Astrocyte (in vitro differentiated cells and primary cell): ENCODE measurements around the gene PKDCC. TPM values are rescaled to one million over a fixed set of nuclear protein-coding genes. Genes with fewer than 3 reads are reported as not detected.
"Not testable (repeated sequence)": the region's sequence is repeated elsewhere in the genome, so short reads cannot be mapped to it uniquely, and the experiment has no call there.

ENCODE experiments used
- DNase-seq: peaks from one replicate; pipeline ENCODE4 v3.0.0-alpha.2; 2010; ENCODE audit warnings: low read depth
- FAIRE-seq: peaks from 2 replicates; lab custom pipeline; 2011; peaks lifted over from hg19 to GRCh38; lab: Jason Lieb, UNC
- H2AFZ ChIP-seq: 2 replicates; pipeline ENCODE4 v1.6.0; 2012; ENCODE audit warnings: low read depth, low read length, inconsistent platforms
- H3K27ac ChIP-seq: 2 replicates; pipeline ENCODE4 v1.5.1; 2011; ENCODE audit warnings: low read depth, low read length, inconsistent platforms
- H3K27me3 ChIP-seq: 2 replicates; pipeline ENCODE4 v1.6.0; 2011; ENCODE audit warnings: low read length, inconsistent platforms; ENCODE audit not compliant: insufficient read depth
- H3K36me3 ChIP-seq: 2 replicates; pipeline ENCODE4 v1.5.1; 2011; ENCODE audit warnings: low read length, inconsistent platforms; ENCODE audit not compliant: insufficient read depth
- H3K4me1 ChIP-seq: 2 replicates; pipeline ENCODE4 v1.5.1; 2011; ENCODE audit warnings: low read length, inconsistent platforms; ENCODE audit not compliant: insufficient read depth
- H3K4me2 ChIP-seq: 2 replicates; pipeline ENCODE4 v1.6.0; 2012; ENCODE audit warnings: low read length, inconsistent platforms
- H3K4me3 ChIP-seq: 2 replicates; pipeline ENCODE4 v1.5.1; 2011; ENCODE audit warnings: low read depth, mild to moderate bottlenecking, low read length, inconsistent platforms; ENCODE audit not compliant: insufficient read depth
- H3K79me2 ChIP-seq: 2 replicates; pipeline ENCODE4 v1.6.0; 2012; ENCODE audit warnings: mild to moderate bottlenecking, low read length, inconsistent platforms; ENCODE audit not compliant: insufficient read depth
- H3K9ac ChIP-seq: 2 replicates; pipeline ENCODE4 v1.6.0; 2012; ENCODE audit warnings: mild to moderate bottlenecking, low read length, inconsistent platforms
- H3K9me3 ChIP-seq: 2 replicates; pipeline ENCODE4 v1.5.1; 2012; ENCODE audit warnings: low read depth, mild to moderate bottlenecking, low read length, inconsistent platforms; ENCODE audit not compliant: insufficient read depth
- H4K20me1 ChIP-seq: 2 replicates; pipeline ENCODE4 v1.6.0; 2012; ENCODE audit warnings: low read length, inconsistent platforms; ENCODE audit not compliant: insufficient read depth
- H3K27ac Mint-ChIP-seq: one replicate; pipeline ENCODE4 v1.8.0; 2021; ENCODE audit warnings: mild to moderate bottlenecking, mixed read lengths; ENCODE audit not compliant: unreplicated experiment
- H3K27me3 Mint-ChIP-seq: one replicate; pipeline ENCODE4 v1.8.0; 2021; ENCODE audit warnings: low read depth, mixed read lengths; ENCODE audit not compliant: unreplicated experiment
- H3K36me3 Mint-ChIP-seq: one replicate; pipeline ENCODE4 v1.8.0; 2021; ENCODE audit warnings: low read depth, mixed read lengths; ENCODE audit not compliant: unreplicated experiment
- H3K4me1 Mint-ChIP-seq: one replicate; pipeline ENCODE4 v1.8.0; 2021; ENCODE audit warnings: low read depth, mixed read lengths; ENCODE audit not compliant: unreplicated experiment
- H3K4me3 Mint-ChIP-seq: one replicate; pipeline ENCODE4 v1.8.0; 2021; ENCODE audit warnings: mild to moderate bottlenecking, moderate library complexity, mixed read lengths; ENCODE audit not compliant: unreplicated experiment
- H3K9me3 Mint-ChIP-seq: one replicate; pipeline ENCODE4 v1.8.0; 2021; ENCODE audit warnings: mild to moderate bottlenecking, mixed read lengths; ENCODE audit not compliant: unreplicated experiment
- CTCF ChIP-seq: IDR thresholded peaks from 2 replicates; pipeline ENCODE4 v1.5.1; 2011; ENCODE audit warnings: low read depth, mild to moderate bottlenecking, inconsistent platforms, low read length, moderate library complexity; ENCODE audit not compliant: insufficient read depth
- EZH2 ChIP-seq: IDR thresholded peaks from 2 replicates; pipeline ENCODE4 v1.6.1; 2012; ENCODE audit warnings: mild to moderate bottlenecking, low read length, inconsistent platforms; ENCODE audit not compliant: insufficient read depth
- total RNA-seq: library from RNA; stranded (reverse); gene quantifications from 2 replicates; pipeline ENCODE4 v1.2.1, GENCODE V29; 2021

Gene PKDCC
- total RNA-seq, 1 donor from 2014 or later = 6.9 TPM

- no peaks in the 10 kb centered on the region for H3K9me3 ChIP-seq
- H3K4me2 ChIP-seq = no peak overlapping the region
- H3K27ac ChIP-seq = no peak overlapping the region
- no peak for TF ChIP-seq CTCF
- no peak for TF ChIP-seq EZH2
- no peaks in the 10 kb centered on the region for H3K79me2 ChIP-seq
- Mint-ChIP-seq H3K27ac (no peak overlapping the region), H3K27me3 (peaks cover 32% of the 10 kb centered on the region), H3K4me3 (no peak overlapping the region), H3K36me3 (no peaks in the 10 kb centered on the region), H3K9me3 (peaks cover 4% of the 10 kb centered on the region), H3K4me1 (no peaks in the 10 kb centered on the region)
- no peak overlapping the region for H2AFZ ChIP-seq
- H3K9ac ChIP-seq = no peak overlapping the region
- no peaks in the 10 kb centered on the region for H4K20me1 ChIP-seq
- H3K36me3 ChIP-seq = no peaks in the 10 kb centered on the region
- DNase-seq = no peak
- no peak for FAIRE-seq
- peaks cover 2% of the 10 kb centered on the region for H3K4me1 ChIP-seq
- H3K4me3 ChIP-seq = no peak overlapping the region
- H3K27me3 ChIP-seq = peaks cover 9% of the 10 kb centered on the region
Measured at GRCh38 chr2:42079737-42080287, 32.0 kb downstream of the PKDCC start.

DNA sequence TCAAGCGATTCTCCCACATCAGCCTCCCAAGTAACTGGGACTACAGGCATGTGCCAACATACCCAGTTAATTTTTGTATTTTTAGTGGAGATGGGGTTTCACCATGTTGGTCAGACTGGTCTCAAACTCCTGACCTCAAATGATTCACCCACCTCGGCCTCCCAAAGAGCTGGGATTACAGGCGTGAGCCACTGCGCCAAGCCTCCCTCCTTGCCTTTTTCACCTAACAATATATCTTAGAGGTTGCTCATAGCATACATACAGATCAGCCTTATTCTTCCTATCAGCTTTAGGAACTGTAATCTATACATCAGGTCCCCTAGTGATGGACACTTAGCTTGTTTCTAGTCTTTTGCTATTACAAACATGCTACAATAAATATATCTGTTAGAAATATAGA, 33.3 kb downstream of the PKDCC start:
- not testable (repeated sequence) for H4K20me1 ChIP-seq, H2AFZ ChIP-seq, H3K4me1 ChIP-seq, H3K4me3 Mint-ChIP-seq, H3K27ac Mint-ChIP-seq, H3K36me3 Mint-ChIP-seq, FAIRE-seq, H3K9ac ChIP-seq, H3K4me3 ChIP-seq, H3K27me3 ChIP-seq, H3K4me2 ChIP-seq, H3K27ac ChIP-seq, H3K79me2 ChIP-seq, H3K4me1 Mint-ChIP-seq, H3K9me3 Mint-ChIP-seq, H3K36me3 ChIP-seq, DNase-seq, H3K9me3 ChIP-seq
- peaks cover 32% of the 10 kb centered on the region for H3K27me3 Mint-ChIP-seq

DNA sequence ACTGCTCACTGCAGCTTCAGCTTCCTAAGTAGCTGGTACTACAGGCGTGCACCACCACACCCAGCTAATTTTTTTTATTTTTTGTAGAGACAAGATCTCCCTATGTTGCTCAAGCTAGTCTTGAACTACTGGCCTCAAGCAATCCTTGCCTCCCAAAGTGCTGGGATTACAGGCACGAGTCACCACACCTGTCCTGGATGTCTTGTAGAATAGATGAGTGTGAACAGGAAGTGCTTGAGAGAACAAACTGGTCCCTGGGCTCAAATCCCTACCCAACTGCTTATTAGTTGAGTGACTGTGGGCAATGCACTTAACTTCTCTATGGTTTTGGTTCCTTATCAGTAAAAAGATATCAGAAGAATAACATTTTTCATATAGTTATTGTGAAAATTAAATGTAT, 34.2 kb downstream of the PKDCC start:
- FAIRE-seq = no peak
- no peak overlapping the region for H3K9ac ChIP-seq
- no peaks in the 10 kb centered on the region for H3K79me2 ChIP-seq

More for the DNA sequence above, 34.2 kb downstream of the PKDCC start:
- no peak overlapping the region for H3K4me3 Mint-ChIP-seq
- Histone ChIP-seq H3K4me2 (no peak overlapping the region), H3K27me3 (peaks cover 9% of the 10 kb centered on the region), H2AFZ (no peak overlapping the region), H3K4me3 (no peak overlapping the region), H4K20me1 (no peaks in the 10 kb centered on the region), H3K4me1 (peaks cover 2% of the 10 kb centered on the region), H3K9me3 (no peaks in the 10 kb centered on the region), H3K36me3 (no peaks in the 10 kb centered on the region), H3K27ac (no peak overlapping the region)
- TF ChIP-seq CTCF (no peak), EZH2 (no peak)
- peaks cover 4% of the 10 kb centered on the region for H3K9me3 Mint-ChIP-seq
- DNase-seq = no peak
- H3K27ac Mint-ChIP-seq = no peak overlapping the region
- H3K4me1 Mint-ChIP-seq = peaks cover 4% of the 10 kb centered on the region
- H3K27me3 Mint-ChIP-seq = peaks cover 38% of the 10 kb centered on the region
- H3K36me3 Mint-ChIP-seq = no peaks in the 10 kb centered on the region
